Astrocyte of the spinal cord (primary cell): ENCODE measurements around the gene SLCO4A1.

Experiments
- DNase-seq: peaks from one replicate; pipeline ENCODE4 v3.0.0; 2011; ENCODE audit warnings: low read depth, low spot score
- H3K4me3 ChIP-seq: 2 replicates; pipeline ENCODE4 v1.5.1; 2011; ENCODE audit warnings: low read depth, mild to moderate bottlenecking, low read length, moderate library complexity
- CTCF ChIP-seq: IDR thresholded peaks from 2 replicates; pipeline ENCODE4 v1.5.1; 2012; ENCODE audit warnings: low read depth, mild to moderate bottlenecking, low read length, inconsistent platforms
- in situ Hi-C: cut with HindIII; loops from 2 replicates; pipeline ENCODE4 v1.10.0; 2017; ENCODE audit warnings: low sequenced_read_pairs

SLCO4A1 gene

GRCh38 chr20:62633598-62634329 is 8.5 kb upstream of the SLCO4A1 start:
- no peak for DNase-seq
- no peak for TF ChIP-seq CTCF

GRCh38 chr20:62634330-62634967 is 7.9 kb upstream of the SLCO4A1 start:
- DNase-seq: no peak
- in situ Hi-C loops: no loop called here
- no peak for TF ChIP-seq CTCF
- H3K4me3 ChIP-seq: no peak overlapping the region

More at GRCh38 chr20:62633598-62634329, 8.5 kb upstream of the SLCO4A1 start:
- in situ Hi-C loops: no loop called here
- no peak overlapping the region for H3K4me3 ChIP-seq

- no peak for TF ChIP-seq CTCF
- in situ Hi-C loops: no loop called here
- no peak overlapping the region for H3K4me3 ChIP-seq
- DNase-seq: no peak
Measured at GRCh38 chr20:62635232-62635631, 7.1 kb upstream of the SLCO4A1 start.

- DNase-seq: no peak
- no peak for TF ChIP-seq CTCF
- H3K4me3 ChIP-seq: no peak overlapping the region
- in situ Hi-C loops: no loop called here
Measured at GRCh38 chr20:62635852-62636251, 6.5 kb upstream of the SLCO4A1 start.

- in situ Hi-C loops: no loop called here
- no peak overlapping the region for H3K4me3 ChIP-seq
- no peak for DNase-seq
- TF ChIP-seq CTCF: no peak
Measured at GRCh38 chr20:62636446-62636845, 5.9 kb upstream of the SLCO4A1 start.

- no peak overlapping the region for H3K4me3 ChIP-seq
- in situ Hi-C loops: no loop called here
- TF ChIP-seq CTCF: no peak
- no peak for DNase-seq
Measured at GRCh38 chr20:62637110-62637509, 5.2 kb upstream of the SLCO4A1 start.
